ENCODE data around the gene KAT8.

DNA sequence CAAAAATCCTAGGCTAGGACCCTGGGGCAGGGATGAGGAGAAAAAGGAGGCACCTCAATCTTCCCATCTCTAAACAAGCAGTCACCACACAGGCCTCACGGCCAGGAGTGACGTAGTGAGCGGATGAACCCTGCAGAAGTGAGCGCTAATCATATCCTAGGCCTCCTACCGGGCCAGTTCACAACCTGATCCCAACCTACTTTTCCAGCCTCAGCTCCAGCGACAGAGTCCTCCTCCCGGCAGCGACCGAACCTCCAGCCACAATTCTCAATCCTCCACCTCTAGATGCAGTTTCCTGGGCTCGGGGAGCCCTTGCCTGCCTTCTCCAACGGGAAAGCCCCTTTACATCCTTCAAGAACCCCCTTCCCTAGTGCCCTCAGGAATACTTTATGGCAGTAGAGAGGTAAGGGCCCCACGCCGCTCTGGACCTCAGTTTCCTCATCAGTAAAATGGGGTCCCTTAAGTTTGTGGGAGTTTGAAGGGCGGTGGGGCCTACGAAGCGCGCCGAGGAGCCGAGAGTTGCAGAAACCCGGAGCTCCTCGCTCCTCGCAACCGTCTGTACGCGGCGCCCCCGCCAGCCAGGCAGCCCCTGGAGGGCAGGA lies 44.8 kb upstream of the KAT8 start:
- TF ChIP-seq, protein P1, sequence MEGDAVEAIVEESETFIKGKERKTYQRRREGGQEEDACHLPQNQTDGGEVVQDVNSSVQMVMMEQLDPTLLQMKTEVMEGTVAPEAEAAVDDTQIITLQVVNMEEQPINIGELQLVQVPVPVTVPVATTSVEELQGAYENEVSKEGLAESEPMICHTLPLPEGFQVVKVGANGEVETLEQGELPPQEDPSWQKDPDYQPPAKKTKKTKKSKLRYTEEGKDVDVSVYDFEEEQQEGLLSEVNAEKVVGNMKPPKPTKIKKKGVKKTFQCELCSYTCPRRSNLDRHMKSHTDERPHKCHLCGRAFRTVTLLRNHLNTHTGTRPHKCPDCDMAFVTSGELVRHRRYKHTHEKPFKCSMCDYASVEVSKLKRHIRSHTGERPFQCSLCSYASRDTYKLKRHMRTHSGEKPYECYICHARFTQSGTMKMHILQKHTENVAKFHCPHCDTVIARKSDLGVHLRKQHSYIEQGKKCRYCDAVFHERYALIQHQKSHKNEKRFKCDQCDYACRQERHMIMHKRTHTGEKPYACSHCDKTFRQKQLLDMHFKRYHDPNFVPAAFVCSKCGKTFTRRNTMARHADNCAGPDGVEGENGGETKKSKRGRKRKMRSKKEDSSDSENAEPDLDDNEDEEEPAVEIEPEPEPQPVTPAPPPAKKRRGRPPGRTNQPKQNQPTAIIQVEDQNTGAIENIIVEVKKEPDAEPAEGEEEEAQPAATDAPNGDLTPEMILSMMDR (IDR thresholded peaks at IDR 0.05 in 2 of 3, conservative IDR thresholded peaks at IDR 0.05 in 1 of 3; ENCODE audit: borderline replicate concordance in 1 of 3, insufficient read depth in 1 of 3, low read depth in 2 of 3, low read length in 2 of 3): no peak
- no peak for TF ChIP-seq EGR1 (IDR thresholded peaks at IDR 0.05; ENCODE audit: low read depth)
- TF ChIP-seq CEBPB (IDR thresholded peaks at IDR 0.05; ENCODE audit: low read depth): no peak
- no peak for TF ChIP-seq REST (IDR thresholded peaks at IDR 0.05; ENCODE audit: low read depth)
- TF ChIP-seq, protein P2, sequence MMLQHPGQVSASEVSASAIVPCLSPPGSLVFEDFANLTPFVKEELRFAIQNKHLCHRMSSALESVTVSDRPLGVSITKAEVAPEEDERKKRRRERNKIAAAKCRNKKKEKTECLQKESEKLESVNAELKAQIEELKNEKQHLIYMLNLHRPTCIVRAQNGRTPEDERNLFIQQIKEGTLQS (IDR thresholded peaks at IDR 0.05): no peak
- TF ChIP-seq EZH2phosphoT487 (IDR thresholded peaks at IDR 0.05; ENCODE audit: borderline replicate concordance): no peak
- TF ChIP-seq POLR2A (IDR thresholded peaks at IDR 0.05; ENCODE audit: borderline replicate concordance, extremely low read depth, insufficient read depth, insufficient read length): no peak
- TF ChIP-seq SP1 (IDR thresholded peaks at IDR 0.05; ENCODE audit: low read depth): no peak
